ENCODE results near the gene FAM83G. TPM values are rescaled to one million over a fixed set of nuclear protein-coding genes. Genes with fewer than 3 reads are reported as not detected.
"Not testable (repeated sequence)": the region's sequence is repeated elsewhere in the genome, so short reads cannot be mapped to it uniquely, and the experiment has no call there.

FAM83G gene
- total RNA-seq, 2 donors from 2014 or later = 24.2 to 27.0 TPM

DNA sequence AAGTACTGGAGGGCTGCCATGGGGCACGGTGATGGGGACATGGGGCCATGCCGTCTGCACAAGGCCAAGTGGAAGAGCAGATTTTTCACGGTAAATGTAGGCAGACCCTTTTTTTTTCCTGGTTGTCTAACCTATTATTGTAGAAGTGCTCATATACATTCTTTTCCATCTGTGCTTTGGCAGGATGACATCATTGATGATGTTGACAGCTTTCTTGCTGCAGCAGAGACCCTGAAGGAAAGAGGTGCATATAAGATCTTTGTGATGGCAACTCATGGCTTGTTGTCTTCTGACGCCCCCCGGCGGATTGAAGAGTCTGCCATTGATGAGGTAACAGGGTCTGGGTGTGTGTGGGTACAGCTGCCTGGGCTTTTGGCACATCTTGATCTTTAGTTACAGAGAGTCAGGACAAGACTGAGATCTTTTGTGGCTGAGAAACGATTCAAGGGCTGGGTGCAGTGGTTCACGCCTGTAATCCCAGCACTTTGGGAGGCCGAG lies 75.9 kb downstream of the FAM83G start:
- peaks cover 3% of the 10 kb centered on the region for H3K4me1 Mint-ChIP-seq
- no peaks in the 10 kb centered on the region for H3K27me3 ChIP-seq (ENCODE audit: control insufficient read depth, insufficient read depth, low read length, poor library complexity, severe bottlenecking)
- TF ChIP-seq, protein P1, sequence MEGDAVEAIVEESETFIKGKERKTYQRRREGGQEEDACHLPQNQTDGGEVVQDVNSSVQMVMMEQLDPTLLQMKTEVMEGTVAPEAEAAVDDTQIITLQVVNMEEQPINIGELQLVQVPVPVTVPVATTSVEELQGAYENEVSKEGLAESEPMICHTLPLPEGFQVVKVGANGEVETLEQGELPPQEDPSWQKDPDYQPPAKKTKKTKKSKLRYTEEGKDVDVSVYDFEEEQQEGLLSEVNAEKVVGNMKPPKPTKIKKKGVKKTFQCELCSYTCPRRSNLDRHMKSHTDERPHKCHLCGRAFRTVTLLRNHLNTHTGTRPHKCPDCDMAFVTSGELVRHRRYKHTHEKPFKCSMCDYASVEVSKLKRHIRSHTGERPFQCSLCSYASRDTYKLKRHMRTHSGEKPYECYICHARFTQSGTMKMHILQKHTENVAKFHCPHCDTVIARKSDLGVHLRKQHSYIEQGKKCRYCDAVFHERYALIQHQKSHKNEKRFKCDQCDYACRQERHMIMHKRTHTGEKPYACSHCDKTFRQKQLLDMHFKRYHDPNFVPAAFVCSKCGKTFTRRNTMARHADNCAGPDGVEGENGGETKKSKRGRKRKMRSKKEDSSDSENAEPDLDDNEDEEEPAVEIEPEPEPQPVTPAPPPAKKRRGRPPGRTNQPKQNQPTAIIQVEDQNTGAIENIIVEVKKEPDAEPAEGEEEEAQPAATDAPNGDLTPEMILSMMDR (conservative IDR thresholded peaks at IDR 0.05) = peak; percentile 36
- no peak overlapping the region for H3K4me3 ChIP-seq (ENCODE audit: low read length)
- no peak overlapping the region for H3K4me3 Mint-ChIP-seq
- H3K9ac ChIP-seq (ENCODE audit: extremely low read depth, low read length, poor library complexity, severe bottlenecking) = no peak overlapping the region
- WGBS, 2 experiments (ENCODE audit: insufficient coverage in 1 of 2, insufficient read length in 1 of 2) = 93% methylated on average over 3 to 9 of the region's 9 CpGs
- no peak overlapping the region for H3K27ac ChIP-seq (ENCODE audit: low read depth, low read length)
- DNase-seq = peak; percentile 67
- no peaks in the 10 kb centered on the region for H3K4me1 ChIP-seq (ENCODE audit: control insufficient read depth, insufficient read depth, low read length)
- no peaks in the 10 kb centered on the region for H3K9me3 Mint-ChIP-seq
- H3K36me3 Mint-ChIP-seq (ENCODE audit: low read depth) = peaks cover 52% of the 10 kb centered on the region
- no peaks in the 10 kb centered on the region for H3K9me3 ChIP-seq (ENCODE audit: control insufficient read depth, low read length)
- H3K27me3 Mint-ChIP-seq (ENCODE audit: insufficient read depth) = no peaks in the 10 kb centered on the region
- no peak overlapping the region for H3K27ac Mint-ChIP-seq
- H3K36me3 ChIP-seq (ENCODE audit: control insufficient read depth, insufficient read depth, low read length) = peaks cover 55% of the 10 kb centered on the region

DNA sequence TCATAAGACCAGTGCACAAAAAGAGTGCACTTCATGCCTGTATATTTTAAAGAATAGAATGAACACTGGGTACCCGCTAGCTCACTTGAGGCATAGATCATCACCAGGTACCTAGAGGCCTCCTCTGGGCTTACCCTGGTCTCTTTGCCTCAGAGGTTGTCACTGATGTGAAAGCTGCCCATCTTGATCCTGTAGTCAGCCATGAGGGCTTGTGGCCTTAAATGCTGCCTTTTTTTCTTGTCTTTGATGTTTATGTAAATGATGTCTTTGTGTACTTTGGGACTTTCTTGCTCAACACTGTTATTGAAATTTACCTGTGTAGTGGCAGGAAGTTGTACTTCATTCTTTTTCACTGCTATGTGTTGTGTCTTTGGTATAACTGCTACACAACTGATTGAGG lies 79.4 kb downstream of the FAM83G start:
- TF ChIP-seq, protein P1 (conservative IDR thresholded peaks at IDR 0.05) = no peak
- Mint-ChIP-seq H3K27ac (no peak overlapping the region), H3K27me3 (ENCODE audit: insufficient read depth) (no peaks in the 10 kb centered on the region), H3K36me3 (ENCODE audit: low read depth) (peaks cover 46% of the 10 kb centered on the region), H3K9me3 (no peaks in the 10 kb centered on the region), H3K4me3 (no peak overlapping the region), H3K4me1 (peaks cover 3% of the 10 kb centered on the region)
- WGBS, 2 experiments (ENCODE audit: insufficient coverage in 1 of 2, insufficient read length in 1 of 2) = 93% methylated on average over 1 of the region's 1 CpG; no CpG with 5 or more reads in 1 of the 2 experiments
- Histone ChIP-seq H3K9me3 (ENCODE audit: control insufficient read depth, low read length) (no peaks in the 10 kb centered on the region), H3K36me3 (ENCODE audit: control insufficient read depth, insufficient read depth, low read length) (peaks cover 55% of the 10 kb centered on the region), H3K9ac (ENCODE audit: extremely low read depth, low read length, poor library complexity, severe bottlenecking) (no peak overlapping the region), H3K4me1 (ENCODE audit: control insufficient read depth, insufficient read depth, low read length) (no peaks in the 10 kb centered on the region), H3K27me3 (ENCODE audit: control insufficient read depth, insufficient read depth, low read length, poor library complexity, severe bottlenecking) (no peaks in the 10 kb centered on the region), H3K4me3 (ENCODE audit: low read length) (no peak overlapping the region), H3K27ac (ENCODE audit: low read depth, low read length) (no peak overlapping the region)
- no peak for DNase-seq

DNA sequence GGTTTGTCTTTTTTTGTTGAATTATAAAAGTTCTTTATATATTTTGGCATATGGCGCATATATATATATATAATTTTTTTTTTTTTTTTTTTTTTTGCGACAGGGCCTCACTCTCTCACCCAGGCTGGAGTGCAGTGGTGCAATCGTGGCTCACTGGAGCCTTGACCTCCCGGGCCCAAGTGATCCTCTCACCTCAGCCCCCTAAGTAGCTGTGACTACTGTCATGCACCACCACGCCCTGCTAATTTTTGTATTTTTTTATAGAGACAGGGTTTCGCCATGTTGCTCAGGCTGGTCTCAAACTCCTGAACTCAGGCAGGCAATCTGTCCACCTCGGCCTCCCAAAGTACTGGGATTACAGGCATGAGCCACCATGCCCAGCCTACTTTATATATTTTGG lies 82.0 kb downstream of the FAM83G start:
- H3K27ac ChIP-seq (ENCODE audit: low read depth, low read length); H3K27me3 Mint-ChIP-seq (ENCODE audit: insufficient read depth); H3K9me3 ChIP-seq (ENCODE audit: control insufficient read depth, low read length); H3K4me1 ChIP-seq (ENCODE audit: control insufficient read depth, insufficient read depth, low read length); H3K4me3 Mint-ChIP-seq; H3K4me3 ChIP-seq (ENCODE audit: low read length); H3K27ac Mint-ChIP-seq; H3K9me3 Mint-ChIP-seq; H3K9ac ChIP-seq (ENCODE audit: extremely low read depth, low read length, poor library complexity, severe bottlenecking); H3K27me3 ChIP-seq (ENCODE audit: control insufficient read depth, insufficient read depth, low read length, poor library complexity, severe bottlenecking); DNase-seq; H3K4me1 Mint-ChIP-seq: not testable (repeated sequence)
- 92 to 94% methylated on average over 2 to 6 of the region's 7 CpGs for WGBS, 2 experiments (ENCODE audit: insufficient coverage in 1 of 2, insufficient read length in 1 of 2)
- peaks cover 48% of the 10 kb centered on the region for H3K36me3 Mint-ChIP-seq (ENCODE audit: low read depth)
- H3K36me3 ChIP-seq (ENCODE audit: control insufficient read depth, insufficient read depth, low read length) = peaks cover 57% of the 10 kb centered on the region

DNA sequence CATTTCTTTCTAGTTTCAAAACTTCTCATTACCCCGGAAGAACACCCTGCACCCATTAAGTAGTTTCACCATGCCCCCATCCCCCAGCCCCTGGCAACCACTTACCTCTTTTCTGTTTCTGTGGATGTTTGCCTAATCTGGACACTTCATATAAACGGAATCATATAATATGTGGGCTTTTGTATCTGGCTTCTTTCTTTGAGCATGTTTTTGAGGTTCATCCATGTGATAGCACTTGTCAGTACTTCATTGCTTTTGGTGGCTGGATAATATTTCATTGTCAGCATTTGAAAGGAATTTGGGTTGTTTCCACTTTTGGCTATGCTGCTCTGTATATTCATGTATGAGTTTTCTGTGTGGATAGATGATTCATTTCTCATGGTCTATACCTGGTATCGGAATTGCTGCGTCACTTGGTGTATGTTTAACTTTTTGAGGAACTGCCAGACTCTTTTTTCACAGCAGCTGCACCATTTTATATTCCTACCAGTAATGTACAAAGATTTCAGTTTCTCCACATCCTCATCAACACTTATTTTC lies 82.6 kb downstream of the FAM83G start:
- H3K4me1 Mint-ChIP-seq = peaks cover 3% of the 10 kb centered on the region
- H3K27me3 ChIP-seq (ENCODE audit: control insufficient read depth, insufficient read depth, low read length, poor library complexity, severe bottlenecking) = no peaks in the 10 kb centered on the region
- H3K4me3 ChIP-seq (ENCODE audit: low read length) = no peak overlapping the region
- no peaks in the 10 kb centered on the region for H3K9me3 Mint-ChIP-seq
- TF ChIP-seq, protein P1 (conservative IDR thresholded peaks at IDR 0.05) = no peak
- no peaks in the 10 kb centered on the region for H3K4me1 ChIP-seq (ENCODE audit: control insufficient read depth, insufficient read depth, low read length)
- peaks cover 48% of the 10 kb centered on the region for H3K36me3 Mint-ChIP-seq (ENCODE audit: low read depth)
- no peak overlapping the region for H3K27ac ChIP-seq (ENCODE audit: low read depth, low read length)
- no peak for DNase-seq
- WGBS, 2 experiments (ENCODE audit: insufficient coverage in 1 of 2, insufficient read length in 1 of 2) = 90 to 97% methylated on average over 4 of the region's 4 CpGs
- peaks cover 55% of the 10 kb centered on the region for H3K36me3 ChIP-seq (ENCODE audit: control insufficient read depth, insufficient read depth, low read length)
- no peaks in the 10 kb centered on the region for H3K9me3 ChIP-seq (ENCODE audit: control insufficient read depth, low read length)
- no peak overlapping the region for H3K4me3 Mint-ChIP-seq
- no peaks in the 10 kb centered on the region for H3K27me3 Mint-ChIP-seq (ENCODE audit: insufficient read depth)
- H3K9ac ChIP-seq (ENCODE audit: extremely low read depth, low read length, poor library complexity, severe bottlenecking) = no peak overlapping the region
- H3K27ac Mint-ChIP-seq = no peak overlapping the region
